HK-2 (cell line): ENCODE measurements around the gene CXXC1.
"Not testable (repeated sequence)": the region's sequence is repeated elsewhere in the genome, so short reads cannot be mapped to it uniquely, and the experiment has no call there.

Source experiments
- DNase-seq: peaks from one replicate; pipeline ENCODE4 v3.0.0-alpha.2; 2018; ENCODE audit not compliant: unreplicated experiment

The CXXC1 gene

GRCh38 chr18:50297621-50298442 is 10.3 kb upstream of the CXXC1 start:
- peak; percentile 41 for DNase-seq

- no peak for DNase-seq
These were observed 5.5 kb upstream of the CXXC1 start for GRCh38 chr18:50293039-50293438.

GRCh38 chr18:50289108-50289443 is 1.6 kb upstream of the CXXC1 start:
- DNase-seq: no peak

- DNase-seq: not testable (repeated sequence)
These were observed 1.0 kb upstream of the CXXC1 start for GRCh38 chr18:50288348-50289107.

GRCh38 chr18:50287028-50287440 is 458 bp downstream of the CXXC1 start:
- DNase-seq: no peak

- no peak for DNase-seq
These were observed 983 bp downstream of the CXXC1 start for GRCh38 chr18:50286391-50287027.

DNA sequence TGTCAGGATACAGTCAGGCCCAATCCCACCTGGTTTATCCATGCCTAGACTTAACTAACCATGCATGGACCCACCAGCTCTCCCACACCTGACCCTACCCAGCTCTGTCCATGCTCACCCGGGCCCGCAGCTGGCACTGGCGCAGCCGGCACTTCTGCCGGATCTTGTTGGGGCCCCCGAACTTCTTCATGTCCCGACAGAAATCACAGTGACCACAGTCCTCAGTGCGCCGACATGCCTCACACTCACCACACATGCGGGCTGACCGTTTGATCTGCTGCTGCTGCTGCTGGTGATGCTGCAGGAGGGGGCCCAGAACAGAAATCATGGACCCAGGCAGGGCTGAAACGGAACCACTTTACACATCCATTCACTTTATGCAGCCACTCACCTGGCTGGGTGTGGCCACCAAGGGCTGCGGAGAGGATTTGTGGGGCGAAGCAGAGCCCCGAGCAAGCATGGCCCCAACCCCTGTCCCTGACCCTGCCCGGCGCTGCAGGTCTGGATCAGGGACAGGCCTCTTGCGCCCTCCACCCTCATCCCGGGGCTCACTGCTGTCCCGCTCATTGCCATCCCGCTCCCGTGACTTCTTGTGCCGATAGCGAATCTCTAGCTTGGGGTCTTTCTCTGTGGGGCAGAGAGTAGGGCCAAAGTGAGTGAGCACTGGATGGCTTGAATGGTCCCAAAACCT is 1.7 kb downstream of the CXXC1 start:
- DNase-seq: no peak

DNA sequence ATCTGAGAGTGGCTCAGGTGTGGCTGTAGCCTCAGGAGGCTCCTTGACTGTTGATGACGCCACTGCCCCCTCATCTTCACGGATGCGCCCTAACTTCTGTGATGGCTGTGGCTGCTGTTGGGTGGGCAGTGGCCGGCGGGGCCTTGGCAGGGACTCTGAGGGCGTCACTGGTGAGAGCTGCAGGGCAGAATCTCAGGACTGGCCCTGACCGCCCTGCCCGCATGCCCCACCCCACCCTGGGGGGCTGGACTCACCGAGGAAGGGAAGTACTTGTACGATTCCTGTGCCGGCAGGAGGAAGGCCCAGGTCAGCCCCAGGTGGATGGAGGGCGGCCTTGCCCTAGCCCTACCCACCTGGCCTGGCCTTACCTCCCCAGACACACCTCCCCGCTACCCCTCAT is 2.4 kb downstream of the CXXC1 start:
- no peak for DNase-seq

- no peak for DNase-seq
These were observed 3.1 kb downstream of the CXXC1 start for GRCh38 chr18:50284255-50284885.

- DNase-seq: no peak
These were observed 3.9 kb downstream of the CXXC1 start for GRCh38 chr18:50283469-50284209.

- DNase-seq: no peak
These were observed 4.8 kb downstream of the CXXC1 start for GRCh38 chr18:50282521-50283335.

GRCh38 chr18:50281972-50282520 is 5.4 kb downstream of the CXXC1 start:
- DNase-seq: no peak

- DNase-seq: peak; percentile 89
These were observed 6.1 kb downstream of the CXXC1 start, which contains the start of gene MBD1 for GRCh38 chr18:50281295-50281971. TSS of gene MBD1 (minus strand) at chr18:50281523. CDS start at chr18:50279992, 1,531 bp downstream.

DNA sequence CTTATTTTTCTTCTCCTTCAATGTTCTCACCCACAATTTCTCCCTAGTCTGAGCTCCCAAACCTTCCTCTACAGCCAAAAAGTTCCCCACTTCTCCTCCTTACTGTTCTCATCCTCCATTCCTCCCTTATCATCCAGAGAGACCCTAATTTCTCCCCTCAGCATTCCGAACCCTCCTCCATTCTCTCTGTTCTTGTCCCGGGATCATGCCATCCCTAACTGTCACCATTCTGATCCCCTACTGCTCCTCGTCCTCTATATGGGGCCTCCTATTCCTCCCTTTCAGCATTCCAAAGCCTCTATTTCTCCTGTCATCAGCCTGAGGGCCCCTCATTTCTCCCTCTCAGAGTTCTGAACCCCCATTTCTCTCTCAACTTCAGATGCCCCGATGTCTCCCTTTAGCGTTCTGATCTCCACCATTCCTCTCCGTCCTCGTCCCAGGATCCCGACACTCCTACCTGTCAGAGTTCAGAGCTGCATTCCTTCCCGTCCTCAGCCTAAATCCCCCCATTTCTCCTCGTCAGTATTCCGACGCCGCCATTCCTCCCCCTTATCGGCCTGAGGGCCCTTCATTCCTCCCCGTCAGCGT is 6.7 kb downstream of the CXXC1 start:
- DNase-seq: no peak

- no peak for DNase-seq
These were observed 7.7 kb downstream of the CXXC1 start for GRCh38 chr18:50279752-50280151.

GRCh38 chr18:50277942-50278341 is 9.6 kb downstream of the CXXC1 start:
- DNase-seq: no peak

GRCh38 chr18:50276452-50276851 is 11.0 kb downstream of the CXXC1 start:
- no peak for DNase-seq

DNA sequence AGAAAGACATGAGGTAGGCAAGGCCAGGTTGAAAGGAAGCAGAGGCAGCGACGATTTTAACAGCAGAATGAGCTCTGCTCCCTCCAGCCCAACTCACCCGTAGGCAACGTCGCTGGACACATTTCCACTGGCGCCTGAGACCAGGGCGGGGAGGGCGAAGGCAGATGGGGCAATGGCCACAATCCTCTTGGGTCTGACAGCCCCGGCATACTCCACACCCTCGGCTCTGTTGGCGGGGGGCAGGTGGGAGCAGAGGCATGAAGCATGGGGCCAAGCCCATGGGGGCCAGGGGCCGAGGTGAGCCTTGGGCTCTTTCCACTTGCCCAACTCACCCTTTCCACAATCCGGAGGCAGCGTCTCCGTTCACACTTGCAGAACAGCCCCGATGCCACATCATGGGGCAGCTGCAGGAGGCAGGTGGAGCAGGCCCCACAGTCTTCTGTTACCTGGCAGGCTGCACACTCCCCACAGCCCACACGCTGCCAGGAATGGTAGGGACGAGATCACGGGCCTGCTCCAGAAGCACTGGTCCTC is 11.9 kb downstream of the CXXC1 start:
- no peak for DNase-seq
